Measurements from ENCODE around the gene TOM1L2. TPM values are rescaled to one million over a fixed set of nuclear protein-coding genes. Genes with fewer than 3 reads are reported as not detected.

TOM1L2 gene
- total RNA-seq, 4 donors from 2014 or later, result 55.7 to 97.1 (median 73.3) TPM

DNA sequence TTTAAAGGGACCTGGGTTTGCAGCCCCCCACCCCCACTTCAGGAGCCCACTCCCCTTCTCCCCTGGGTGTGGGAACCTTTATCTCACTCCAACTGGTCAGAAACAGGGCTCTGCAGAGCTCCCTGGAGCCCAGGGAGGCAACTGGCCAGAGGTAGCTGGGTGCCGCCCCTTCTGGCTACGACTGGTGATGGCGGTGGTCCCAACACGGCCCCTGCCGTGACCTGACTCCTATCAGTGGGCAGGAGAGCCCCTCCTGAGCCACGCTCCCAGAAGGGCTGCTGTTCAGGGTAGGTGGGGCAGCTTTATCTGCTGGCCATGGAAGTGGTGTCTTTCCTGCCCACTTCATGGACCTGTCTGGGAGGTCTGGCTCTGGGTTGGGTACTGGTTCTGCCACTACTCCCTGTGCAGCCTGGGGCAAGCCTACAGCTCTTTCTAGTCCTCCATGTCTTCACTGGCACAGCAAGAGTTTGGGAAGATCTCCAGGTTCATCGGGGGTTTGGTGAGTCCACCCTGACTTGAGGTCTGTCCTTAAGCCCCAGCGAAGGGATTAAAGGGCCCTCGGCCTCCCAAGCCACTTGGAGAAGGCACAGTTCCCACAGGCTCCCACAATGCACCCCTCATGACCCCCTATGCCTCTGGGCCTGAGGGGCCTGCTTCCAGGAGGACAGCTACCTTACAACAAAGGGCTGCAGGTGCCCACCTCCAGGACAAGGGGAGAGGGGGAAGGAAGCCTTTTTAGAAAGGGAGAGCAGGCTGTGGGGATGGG lies 129.9 kb downstream of the TOM1L2 start:
- intact Hi-C loops (cut with DNase I; ENCODE audit: low total_unique reads) (loop anchor here (10.0 kb wide), 1 partner anchor 343 kb away; the partner anchor contains the start of gene ALKBH5), in situ Hi-C loops (cut with MboI; ENCODE audit: low sequenced_read_pairs in 4 of 4) (no loop called here)
- ATAC-seq, result no peak
- peaks cover 0 to 6% of the 10 kb centered on the region in 2 donors for H3K36me3 ChIP-seq
- no peaks in the 10 kb centered on the region for H3K27me3 ChIP-seq
- peaks cover 47 to 72% of the 10 kb centered on the region in 2 donors for H3K4me1 ChIP-seq
- no peak overlapping the region for H3K4me3 ChIP-seq
- no peak for DNase-seq
- TF ChIP-seq, protein P1, sequence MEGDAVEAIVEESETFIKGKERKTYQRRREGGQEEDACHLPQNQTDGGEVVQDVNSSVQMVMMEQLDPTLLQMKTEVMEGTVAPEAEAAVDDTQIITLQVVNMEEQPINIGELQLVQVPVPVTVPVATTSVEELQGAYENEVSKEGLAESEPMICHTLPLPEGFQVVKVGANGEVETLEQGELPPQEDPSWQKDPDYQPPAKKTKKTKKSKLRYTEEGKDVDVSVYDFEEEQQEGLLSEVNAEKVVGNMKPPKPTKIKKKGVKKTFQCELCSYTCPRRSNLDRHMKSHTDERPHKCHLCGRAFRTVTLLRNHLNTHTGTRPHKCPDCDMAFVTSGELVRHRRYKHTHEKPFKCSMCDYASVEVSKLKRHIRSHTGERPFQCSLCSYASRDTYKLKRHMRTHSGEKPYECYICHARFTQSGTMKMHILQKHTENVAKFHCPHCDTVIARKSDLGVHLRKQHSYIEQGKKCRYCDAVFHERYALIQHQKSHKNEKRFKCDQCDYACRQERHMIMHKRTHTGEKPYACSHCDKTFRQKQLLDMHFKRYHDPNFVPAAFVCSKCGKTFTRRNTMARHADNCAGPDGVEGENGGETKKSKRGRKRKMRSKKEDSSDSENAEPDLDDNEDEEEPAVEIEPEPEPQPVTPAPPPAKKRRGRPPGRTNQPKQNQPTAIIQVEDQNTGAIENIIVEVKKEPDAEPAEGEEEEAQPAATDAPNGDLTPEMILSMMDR (IDR thresholded peaks at IDR 0.05 in 4 of 5, conservative IDR thresholded peaks at IDR 0.05 in 1 of 5), result no peak
- TF ChIP-seq POLR2A (IDR thresholded peaks at IDR 0.05), result no peak
- H3K27ac ChIP-seq, result peak overlapping the region; percentile 97 to 100 (median 99)
- H3K9me3 ChIP-seq, result no peaks in the 10 kb centered on the region

DNA sequence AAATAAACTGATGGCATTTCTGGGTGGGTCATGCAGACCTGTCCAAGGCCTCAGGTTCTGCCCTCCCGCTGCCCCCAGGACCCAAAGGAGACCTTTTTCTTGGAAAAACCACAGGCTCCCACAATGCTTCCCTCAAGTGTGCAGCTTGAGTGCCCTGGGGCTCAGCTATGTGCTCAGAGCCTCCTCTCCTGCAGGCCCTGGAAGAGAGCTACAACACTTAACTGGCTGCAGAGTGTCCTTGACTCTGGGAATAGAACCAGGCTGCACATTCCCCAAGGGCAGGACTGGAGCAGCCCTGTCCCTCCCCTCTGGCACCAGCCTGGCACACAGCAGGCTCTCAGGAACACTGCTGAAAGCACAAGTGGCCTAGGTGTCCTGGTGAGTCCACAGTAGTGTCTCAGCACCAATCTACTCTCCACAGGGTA lies 130.6 kb downstream of the TOM1L2 start:
- in situ Hi-C loops (cut with MboI; ENCODE audit: low sequenced_read_pairs in 4 of 4) (no loop called here), intact Hi-C loops (cut with DNase I; ENCODE audit: low total_unique reads) (loop anchor here (2.0 to 10.0 kb wide), 2 partner anchors 59 to 343 kb away; partner anchors contain the start of gene ALKBH5)
- peak overlapping the region; percentile 97 to 100 (median 99) for H3K27ac ChIP-seq
- peaks cover 50 to 77% of the 10 kb centered on the region in 2 donors for H3K4me1 ChIP-seq
- H3K4me3 ChIP-seq, result no peak overlapping the region
- H3K9me3 ChIP-seq, result no peaks in the 10 kb centered on the region
- TF ChIP-seq, protein P1 (IDR thresholded peaks at IDR 0.05 in 4 of 5, conservative IDR thresholded peaks at IDR 0.05 in 1 of 5), result no peak
- peak in 1 of 2 donors; percentile 0 for TF ChIP-seq POLR2A (IDR thresholded peaks at IDR 0.05)
- no peaks in the 10 kb centered on the region for H3K27me3 ChIP-seq
- DNase-seq (peak; percentile 59 to 85), ATAC-seq (peak; percentile 6 to 27)
- H3K36me3 ChIP-seq, result no peaks in the 10 kb centered on the region

DNA sequence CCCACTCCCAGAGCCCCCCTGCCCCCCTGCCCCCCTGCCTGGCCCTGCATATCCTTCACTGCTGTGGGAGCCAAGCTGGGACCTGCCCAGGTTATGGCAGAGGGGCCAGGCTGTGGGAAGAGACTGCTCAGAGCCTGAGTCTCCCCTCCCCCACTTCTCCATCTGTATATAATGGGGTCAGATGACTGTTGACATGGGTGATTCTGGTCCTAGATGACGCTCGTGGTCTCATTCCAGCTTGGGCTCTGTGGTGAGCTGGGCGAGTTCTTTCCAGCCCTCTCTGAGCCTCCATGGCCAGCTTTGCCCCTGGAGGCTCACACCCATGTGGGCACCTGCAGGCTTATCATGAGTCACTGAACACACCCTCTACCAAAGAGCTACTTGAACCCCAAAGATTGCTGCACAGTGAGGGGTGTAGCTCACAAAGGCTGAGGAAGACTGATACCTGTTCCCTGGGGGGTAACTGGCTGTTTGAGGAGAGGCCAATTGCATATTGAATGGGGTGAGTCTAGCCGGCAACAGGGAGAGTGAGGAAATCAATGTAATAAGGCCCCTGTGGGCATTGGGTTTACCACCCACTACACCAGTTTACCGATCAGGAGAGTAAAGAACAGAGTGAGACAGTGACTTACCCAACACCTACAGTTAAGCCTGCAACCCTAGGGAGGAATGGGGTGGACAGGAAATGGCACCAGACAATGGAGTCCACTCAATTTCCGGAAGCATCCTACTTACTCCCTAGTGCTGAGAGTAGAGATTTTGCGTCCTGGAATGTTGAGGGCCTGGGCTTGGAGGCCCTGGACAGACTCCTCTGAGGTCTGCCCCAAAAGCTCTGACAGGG lies 131.2 kb downstream of the TOM1L2 start:
- no peaks in the 10 kb centered on the region for H3K36me3 ChIP-seq
- ATAC-seq, result peak in 1 of 2 donors; percentile 1
- in situ Hi-C loops (cut with MboI; ENCODE audit: low sequenced_read_pairs in 4 of 4) (no loop called here), intact Hi-C loops (cut with DNase I; ENCODE audit: low total_unique reads) (loop anchor here (2.0 to 10.0 kb wide), 2 partner anchors 58 to 344 kb away; partner anchors contain the start of gene ALKBH5)
- H3K27ac ChIP-seq, result peak overlapping the region; percentile 97 to 100 (median 99)
- TF ChIP-seq, protein P1 (IDR thresholded peaks at IDR 0.05 in 4 of 5, conservative IDR thresholded peaks at IDR 0.05 in 1 of 5), result no peak
- TF ChIP-seq POLR2A (IDR thresholded peaks at IDR 0.05), result no peak
- H3K27me3 ChIP-seq, result no peaks in the 10 kb centered on the region
- no peak for DNase-seq
- H3K4me1 ChIP-seq, result peaks cover 50 to 77% of the 10 kb centered on the region in 2 donors
- peak overlapping the region; percentile 49 to 61 (median 56) for H3K4me3 ChIP-seq
- H3K9me3 ChIP-seq, result no peaks in the 10 kb centered on the region

DNA sequence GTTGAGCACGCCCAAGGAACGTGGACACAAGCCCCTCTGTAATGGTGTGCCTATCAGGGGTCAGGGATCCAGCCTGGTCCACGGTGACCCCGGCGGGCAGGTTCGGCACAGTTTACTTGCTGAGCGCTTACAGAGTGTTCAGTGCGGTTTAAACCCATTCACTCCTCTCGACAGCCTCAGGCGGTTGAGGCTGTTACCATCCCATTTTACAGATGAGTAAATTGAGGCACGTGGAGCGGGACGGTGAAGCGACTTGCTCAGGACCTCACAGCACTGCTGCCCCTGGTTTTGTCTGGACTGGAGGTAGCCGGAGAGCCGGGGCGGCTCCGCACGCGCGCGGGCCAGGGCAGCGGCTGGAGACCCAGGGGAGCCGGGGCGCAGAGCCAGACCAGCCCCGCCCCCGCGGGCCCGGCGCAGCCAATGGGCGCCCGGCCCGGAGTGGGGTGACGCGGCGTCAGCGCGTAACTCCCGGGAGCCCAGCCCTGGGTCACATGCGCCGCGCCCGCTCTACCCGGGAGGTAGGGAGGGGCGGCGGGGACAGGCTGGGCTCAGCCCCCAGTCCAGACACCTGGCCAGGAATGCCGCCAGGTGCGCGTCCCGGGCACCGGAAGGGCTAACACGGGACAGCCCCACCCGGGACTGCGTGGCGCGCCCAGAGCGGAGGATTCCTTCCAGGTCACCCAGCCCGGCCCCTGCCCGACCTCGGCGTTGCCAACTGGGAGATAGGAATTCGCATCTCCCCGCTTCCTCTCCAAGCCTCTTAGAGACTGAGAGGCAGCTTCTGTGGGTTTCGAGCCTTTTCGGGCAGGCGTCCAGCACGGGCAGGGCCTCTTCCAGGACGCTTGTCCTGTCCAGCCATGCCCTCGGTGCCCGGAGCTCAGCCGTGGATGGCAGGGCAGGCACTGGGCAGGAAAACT lies 132.2 kb downstream of the TOM1L2 start:
- intact Hi-C loops (cut with DNase I; ENCODE audit: low total_unique reads) (loop anchor here (2.0 to 10.0 kb wide), 2 partner anchors 57 to 345 kb away; partner anchors contain the start of gene ALKBH5), in situ Hi-C loops (cut with MboI; ENCODE audit: low sequenced_read_pairs in 4 of 4) (no loop called here)
- H3K27ac ChIP-seq, result peak overlapping the region; percentile 97 to 100 (median 99)
- DNase-seq (peak; percentile 87 to 94), ATAC-seq (peak; percentile 32 to 39)
- no peaks in the 10 kb centered on the region for H3K27me3 ChIP-seq
- H3K4me1 ChIP-seq, result peaks cover 60 to 87% of the 10 kb centered on the region in 2 donors
- peak; percentile 90 to 95 for TF ChIP-seq POLR2A (IDR thresholded peaks at IDR 0.05)
- TF ChIP-seq, protein P1 (IDR thresholded peaks at IDR 0.05 in 4 of 5, conservative IDR thresholded peaks at IDR 0.05 in 1 of 5), result peak in 1 of 5 experiments; percentile 34
- no peaks in the 10 kb centered on the region for H3K36me3 ChIP-seq
- H3K4me3 ChIP-seq, result peak overlapping the region; percentile 49 to 61 (median 56)
- no peaks in the 10 kb centered on the region for H3K9me3 ChIP-seq
